DND-41 (cell line): ENCODE data around the gene VEGFC.

Experiments
- ATAC-seq: fragments of 200-7000 bp; cut with Tn5 transposase; 3 replicates; pipeline ENCODE4 v1.9.1; 2021; ENCODE audit warnings: low read depth; ENCODE audit not compliant: insufficient read depth
- DNase-seq: peaks from one replicate; pipeline ENCODE4 v3.0.0-alpha.2; 2020
- H2AFZ ChIP-seq: 2 replicates; pipeline ENCODE4 v1.6.0; 2012; ENCODE audit warnings: low read depth, low read length
- H3K27ac ChIP-seq: 2 replicates; pipeline ENCODE4 v1.5.1; 2012; ENCODE audit warnings: low read length, inconsistent platforms
- H3K27me3 ChIP-seq: fragments of 200-600 bp; sonication (generic); 2 replicates; pipeline ENCODE4 v1.6.0; 2012; ENCODE audit warnings: low read length, mild to moderate bottlenecking, inconsistent platforms; ENCODE audit not compliant: insufficient read depth, poor library complexity
- H3K36me3 ChIP-seq: 2 replicates; pipeline ENCODE4 v1.5.1; 2012; ENCODE audit warnings: low read length, inconsistent platforms; ENCODE audit not compliant: insufficient read depth
- H3K4me1 ChIP-seq: 2 replicates; pipeline ENCODE4 v1.5.1; 2012; ENCODE audit warnings: mild to moderate bottlenecking, low read length; ENCODE audit not compliant: insufficient read depth
- H3K4me2 ChIP-seq: 2 replicates; pipeline ENCODE4 v1.6.0; 2012; ENCODE audit warnings: mild to moderate bottlenecking, moderate library complexity, low read length, inconsistent platforms; ENCODE audit not compliant: insufficient read depth
- H3K4me3 ChIP-seq, 2 experiments: fragments of 200-600 bp in 1 of 2; shearing (Covaris generic) in 1 of 2; 2 replicates each; pipeline ENCODE4 v1.5.1; 2012 to 2016; ENCODE audit warnings: inconsistent platforms in 2 of 2, low read length in 2 of 2, mild to moderate bottlenecking in 2 of 2, low read depth in 1 of 2, moderate library complexity in 1 of 2
- H3K79me2 ChIP-seq: 2 replicates; pipeline ENCODE4 v1.6.0; 2012; ENCODE audit warnings: low read length, inconsistent platforms; ENCODE audit not compliant: insufficient read depth
- H3K9ac ChIP-seq: 2 replicates; pipeline ENCODE4 v1.6.0; 2012; ENCODE audit warnings: low read depth, mild to moderate bottlenecking, inconsistent platforms, low read length, moderate library complexity
- H3K9me3 ChIP-seq: 2 replicates; pipeline ENCODE4 v1.5.1; 2012; ENCODE audit warnings: low read length, moderate library complexity, mild to moderate bottlenecking, inconsistent platforms; ENCODE audit not compliant: insufficient read depth, severe bottlenecking
- H4K20me1 ChIP-seq: 2 replicates; pipeline ENCODE4 v1.6.0; 2012; ENCODE audit warnings: low read length; ENCODE audit not compliant: insufficient read depth
- CTCF ChIP-seq: IDR thresholded peaks from 2 replicates; pipeline ENCODE4 v1.5.1; 2012; ENCODE audit warnings: borderline replicate concordance, low read length, moderate library complexity, mild to moderate bottlenecking; ENCODE audit not compliant: poor library complexity, severe bottlenecking; ENCODE audit errors: extremely low read depth
- EZH2 ChIP-seq: IDR thresholded peaks from 3 replicates; pipeline ENCODE4 v1.6.1; 2012; ENCODE audit warnings: borderline replicate concordance, low read depth, mild to moderate bottlenecking, moderate library complexity, low read length, inconsistent platforms; ENCODE audit not compliant: severe bottlenecking

Gene VEGFC

GRCh38 chr4:176690716-176691115 is 102.0 kb downstream of the VEGFC start:
- H3K4me2 ChIP-seq: no peak overlapping the region

GRCh38 chr4:176680668-176681180 is 112.0 kb downstream of the VEGFC start:
- no peaks in the 10 kb centered on the region for H3K4me1 ChIP-seq
- H3K4me3 ChIP-seq: no peak overlapping the region
- H4K20me1 ChIP-seq: no peaks in the 10 kb centered on the region
- H3K27me3 ChIP-seq: no peaks in the 10 kb centered on the region
- DNase-seq (no peak), ATAC-seq (no peak)
- H3K27ac ChIP-seq: no peak overlapping the region
- TF ChIP-seq CTCF: no peak
- no peak for TF ChIP-seq EZH2
- no peaks in the 10 kb centered on the region for H3K79me2 ChIP-seq
- H3K9ac ChIP-seq: no peak overlapping the region
- peaks cover 11% of the 10 kb centered on the region; the same call in 1 of the 2 replicates for H3K36me3 ChIP-seq
- no peaks in the 10 kb centered on the region for H3K9me3 ChIP-seq
- no peak overlapping the region for H3K4me2 ChIP-seq
- H2AFZ ChIP-seq: no peak overlapping the region

More at GRCh38 chr4:176690716-176691115, 102.0 kb downstream of the VEGFC start:
- Histone ChIP-seq H3K4me3 (no peak overlapping the region), H3K27ac (no peak overlapping the region), H3K9ac (no peak overlapping the region), H3K36me3 (peaks cover 18% of the 10 kb centered on the region; the same call in 1 of the 2 replicates), H3K27me3 (no peaks in the 10 kb centered on the region), H3K4me1 (no peaks in the 10 kb centered on the region), H4K20me1 (no peaks in the 10 kb centered on the region), H3K79me2 (no peaks in the 10 kb centered on the region), H3K9me3 (no peaks in the 10 kb centered on the region), H2AFZ (no peak overlapping the region)
- DNase-seq (no peak), ATAC-seq (no peak)
- no peak for TF ChIP-seq EZH2
- TF ChIP-seq CTCF: no peak

GRCh38 chr4:176676901-176677300 is 115.8 kb downstream of the VEGFC start:
- ATAC-seq (no peak), DNase-seq (no peak)
- H3K4me3 ChIP-seq: no peak overlapping the region
- H3K9me3 ChIP-seq: no peaks in the 10 kb centered on the region
- H3K36me3 ChIP-seq: no peaks in the 10 kb centered on the region
- H3K27me3 ChIP-seq: no peaks in the 10 kb centered on the region
- H3K9ac ChIP-seq: no peak overlapping the region
- no peaks in the 10 kb centered on the region for H3K4me1 ChIP-seq
- TF ChIP-seq EZH2 (no peak), CTCF (no peak)
- H3K27ac ChIP-seq: no peak overlapping the region
- H3K79me2 ChIP-seq: no peaks in the 10 kb centered on the region
- no peak overlapping the region for H3K4me2 ChIP-seq
- H2AFZ ChIP-seq: no peak overlapping the region
- no peaks in the 10 kb centered on the region for H4K20me1 ChIP-seq

- no peaks in the 10 kb centered on the region for H4K20me1 ChIP-seq
- H3K9ac ChIP-seq: no peak overlapping the region
- no peaks in the 10 kb centered on the region for H3K27me3 ChIP-seq
- no peak overlapping the region for H3K4me2 ChIP-seq
- no peak overlapping the region for H2AFZ ChIP-seq
- DNase-seq: no peak
- H3K36me3 ChIP-seq: no peaks in the 10 kb centered on the region
- H3K79me2 ChIP-seq: no peaks in the 10 kb centered on the region
- ATAC-seq: no peak
- H3K4me1 ChIP-seq: no peaks in the 10 kb centered on the region
- H3K4me3 ChIP-seq: no peak overlapping the region
- TF ChIP-seq EZH2: no peak
- no peak for TF ChIP-seq CTCF
- H3K9me3 ChIP-seq: no peaks in the 10 kb centered on the region
- H3K27ac ChIP-seq: no peak overlapping the region
Measured at GRCh38 chr4:176675810-176676209, 116.9 kb downstream of the VEGFC start.
